HG02642 (cell line): Measurements from ENCODE around the gene RNF144A.

Experiments
- ATAC-seq: cut with Tn5 transposase; IDR thresholded peaks from one replicate; pipeline ENCODE4 v1.9.1; 2021; ENCODE audit warnings: mild to moderate bottlenecking; ENCODE audit not compliant: unreplicated experiment, poor library complexity

RNF144A gene

DNA sequence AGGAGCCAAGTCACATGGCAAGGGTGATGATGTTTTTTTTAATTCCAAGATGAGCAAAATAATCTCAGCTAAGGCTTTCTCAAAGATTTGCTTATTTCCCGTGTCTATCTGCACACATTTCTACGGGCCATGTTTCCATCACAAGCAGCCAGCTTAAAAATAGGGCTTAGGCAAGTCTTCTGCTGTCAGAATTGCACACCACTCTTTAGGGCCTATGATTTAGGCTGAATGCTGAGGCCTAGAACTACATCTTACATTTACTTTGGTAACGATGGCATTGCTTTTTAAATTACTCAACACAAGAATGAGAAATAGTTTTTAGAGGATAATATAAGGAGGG is 144.2 kb downstream of the RNF144A start:
- no peak for ATAC-seq

DNA sequence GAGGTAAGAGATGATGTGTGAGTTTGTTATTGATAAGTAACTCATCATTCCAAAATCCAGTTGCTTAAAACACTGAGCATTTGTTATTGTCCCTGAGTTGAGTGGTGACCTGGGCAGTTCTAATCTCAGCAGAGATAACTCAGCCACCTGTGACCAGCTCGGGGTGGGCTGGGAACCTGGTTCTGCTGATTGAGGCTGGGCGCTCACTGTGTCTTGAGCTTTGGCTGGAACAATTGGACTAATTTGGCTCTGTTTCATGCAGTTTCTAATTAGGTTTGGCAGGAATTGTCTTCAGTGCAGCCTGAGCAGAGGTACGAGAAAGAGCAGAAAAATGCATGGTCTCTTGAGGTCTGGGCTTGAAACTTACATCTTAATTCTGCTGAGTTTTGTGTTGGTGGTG is 144.7 kb downstream of the RNF144A start:
- ATAC-seq: no peak

DNA sequence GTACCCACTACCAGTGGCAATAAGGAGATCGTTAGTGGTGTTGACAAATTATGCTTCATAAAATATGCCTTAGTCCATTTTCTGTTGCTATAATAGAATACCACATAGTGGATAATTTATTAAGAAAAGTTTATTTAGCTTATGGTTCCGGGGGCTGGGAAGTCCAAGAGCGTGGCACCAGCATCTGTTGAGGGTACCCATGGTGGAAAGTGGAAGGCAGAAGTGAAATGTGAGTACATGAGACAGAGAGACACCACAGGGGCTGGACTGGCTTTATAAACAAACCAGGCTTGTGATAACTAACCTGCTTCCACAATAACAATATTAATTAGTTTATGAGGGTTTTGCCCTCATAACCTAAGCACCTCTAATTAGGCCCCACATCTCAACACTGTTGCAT is 146.6 kb downstream of the RNF144A start:
- no peak for ATAC-seq

GRCh38 chr2:7068457-7068856 is 151.2 kb downstream of the RNF144A start:
- ATAC-seq: no peak

GRCh38 chr2:7070483-7070882 is 153.3 kb downstream of the RNF144A start:
- ATAC-seq: no peak

GRCh38 chr2:7071154-7071553 is 153.9 kb downstream of the RNF144A start:
- ATAC-seq: no peak

GRCh38 chr2:7071916-7072556 is 154.8 kb downstream of the RNF144A start:
- no peak for ATAC-seq

DNA sequence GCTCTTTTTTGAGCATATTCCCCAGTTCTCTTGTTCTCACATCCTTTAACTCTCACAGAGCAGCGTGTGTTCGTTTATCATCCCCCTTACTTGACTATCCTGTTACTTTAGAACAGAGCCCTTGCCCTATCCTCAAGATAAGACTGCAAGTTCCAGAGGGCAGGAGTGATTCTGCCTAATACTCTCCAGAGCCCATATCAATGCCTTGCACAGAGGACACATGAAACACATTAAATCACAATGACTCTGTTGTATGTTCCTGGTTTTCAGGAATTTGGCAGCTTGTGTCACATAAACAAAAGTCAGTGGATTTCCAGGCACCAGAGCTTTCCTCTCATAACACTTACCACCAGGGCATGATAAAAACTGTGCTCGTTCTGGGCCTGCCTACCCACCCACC is 156.7 kb downstream of the RNF144A start:
- no peak for ATAC-seq

GRCh38 chr2:7075834-7076233 is 158.6 kb downstream of the RNF144A start:
- ATAC-seq: no peak

DNA sequence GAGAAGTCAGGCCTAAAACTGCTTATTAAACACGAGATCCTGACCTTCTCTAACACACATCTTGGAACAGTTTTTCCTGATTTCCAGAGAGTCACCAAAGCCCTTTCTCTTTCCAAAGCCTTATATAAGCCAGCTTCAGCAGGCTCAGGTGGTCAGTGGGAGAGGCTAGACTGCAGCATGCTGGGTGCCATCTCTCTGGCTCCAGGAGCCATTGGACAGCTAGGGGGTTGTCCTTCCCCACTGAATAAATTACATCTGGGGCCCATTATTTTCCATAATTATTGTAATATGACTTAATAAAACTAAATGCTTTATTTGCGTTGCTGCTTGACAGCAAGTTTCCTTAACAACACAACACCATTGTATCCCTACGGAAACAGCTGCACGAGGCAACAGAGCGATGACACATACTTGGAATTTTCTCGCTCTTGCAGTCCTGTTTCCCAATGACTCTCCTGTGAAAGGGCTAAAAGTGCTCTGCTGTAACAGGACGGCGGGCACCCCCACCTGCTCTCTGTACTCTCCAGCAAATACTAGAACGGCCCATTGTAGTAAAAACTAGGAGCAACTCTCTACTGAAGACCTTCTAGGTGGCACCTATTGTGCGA is 160.6 kb downstream of the RNF144A start:
- no peak for ATAC-seq

- ATAC-seq: no peak
These were observed 166.6 kb downstream of the RNF144A start for GRCh38 chr2:7083580-7084509.

DNA sequence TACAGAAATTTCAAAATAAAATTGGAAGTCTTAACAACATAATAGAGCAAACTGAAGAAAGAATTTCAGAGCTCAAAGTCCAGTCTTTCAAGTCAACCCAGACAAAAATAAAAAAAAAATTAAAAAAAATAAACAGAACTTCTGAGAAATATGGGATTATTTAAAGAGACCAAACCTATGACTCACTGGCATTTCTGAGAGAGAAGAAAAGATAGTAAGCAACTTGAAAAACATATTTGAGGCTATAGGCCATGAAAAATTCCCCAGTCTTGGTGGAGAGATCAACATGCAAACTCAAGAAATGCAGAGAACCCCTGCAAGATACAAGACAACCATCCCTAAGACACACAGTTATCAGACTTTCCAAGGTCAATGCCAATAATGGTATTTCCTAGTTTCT is 167.4 kb downstream of the RNF144A start:
- ATAC-seq: no peak

- no peak for ATAC-seq
These were observed 172.1 kb downstream of the RNF144A start for GRCh38 chr2:7089284-7089683.

- ATAC-seq: no peak
These were observed 172.8 kb downstream of the RNF144A start for GRCh38 chr2:7089898-7090510.

- no peak for ATAC-seq
These were observed 176.2 kb downstream of the RNF144A start for GRCh38 chr2:7093376-7093775.
